GM21825 (cell line): ENCODE results near the gene CYBA.

Source experiments
- ATAC-seq: cut with Tn5 transposase; IDR thresholded peaks from one replicate; pipeline ENCODE4 v1.9.1; 2021; ENCODE audit warnings: mild to moderate bottlenecking, moderate library complexity; ENCODE audit not compliant: unreplicated experiment

The CYBA gene

GRCh38 chr16:88650749-88651275, at the start of gene CYBA:
Gene CYBA, minus strand, starts transcription at chr16:88651053. Its CDS starts 40 bp downstream, at chr16:88651013.
- peak; percentile 55 for ATAC-seq

- no peak for ATAC-seq
These were observed 49.4 kb upstream of the CYBA start for GRCh38 chr16:88700322-88700635.

GRCh38 chr16:88699180-88699579, 48.3 kb upstream of the CYBA start:
- no peak for ATAC-seq

- no peak for ATAC-seq
These were observed 47.8 kb upstream of the CYBA start for GRCh38 chr16:88698646-88699045.

- no peak for ATAC-seq
These were observed 47.2 kb upstream of the CYBA start for GRCh38 chr16:88697831-88698615.

- ATAC-seq, result no peak
These were observed 46.4 kb upstream of the CYBA start for GRCh38 chr16:88697116-88697830.

GRCh38 chr16:88696441-88696840, 45.6 kb upstream of the CYBA start:
- no peak for ATAC-seq

- ATAC-seq, result no peak
These were observed 44.9 kb upstream of the CYBA start for GRCh38 chr16:88695753-88696152.

- ATAC-seq, result no peak
These were observed 44.4 kb upstream of the CYBA start for GRCh38 chr16:88695218-88695617.

- ATAC-seq, result no peak
These were observed 43.6 kb upstream of the CYBA start for GRCh38 chr16:88694221-88695087.

GRCh38 chr16:88693420-88694177, 42.7 kb upstream of the CYBA start:
- ATAC-seq, result no peak

GRCh38 chr16:88692861-88693260, 42.0 kb upstream of the CYBA start:
- no peak for ATAC-seq

GRCh38 chr16:88691924-88692560, 41.2 kb upstream of the CYBA start:
- no peak for ATAC-seq

GRCh38 chr16:88691129-88691813, 40.4 kb upstream of the CYBA start:
- ATAC-seq, result no peak

GRCh38 chr16:88690341-88691128, 39.7 kb upstream of the CYBA start:
- no peak for ATAC-seq

GRCh38 chr16:88688013-88688778, 37.3 kb upstream of the CYBA start:
- no peak for ATAC-seq

- ATAC-seq, result no peak
These were observed 36.8 kb upstream of the CYBA start for GRCh38 chr16:88687676-88688012.

- ATAC-seq, result no peak
These were observed 36.4 kb upstream of the CYBA start for GRCh38 chr16:88687254-88687576.
